ENCODE results near the gene EIF2S3.

GRCh38 chrX:24025741-24026403 lies 28.9 kb upstream of the EIF2S3 start:
- TF ChIP-seq CTCF (conservative IDR thresholded peaks at IDR 0.05; ENCODE audit: low read depth, low read length) (no peak), EZH2 (IDR thresholded peaks at IDR 0.05; ENCODE audit: low read length, unreplicated experiment) (no peak)

Measured in PC-3 (cell line).